Neural cell (in vitro differentiated cells): ENCODE measurements around the gene LONRF2.

Experiments used
- CTCF ChIP-seq: fragments of 450-650 bp; IDR thresholded peaks from 2 replicates; pipeline ENCODE4 v1.5.1; 2014; ENCODE audit warnings: antibody characterized with exemption, mild to moderate bottlenecking, moderate library complexity; ENCODE audit not compliant: poor library complexity, severe bottlenecking
- EZH2 ChIP-seq: fragments of 200-600, 300-800 bp; shearing (Covaris generic), sonication (generic); IDR thresholded peaks from 2 replicates; pipeline ENCODE4 v1.6.1; 2014; ENCODE audit warnings: antibody characterized with exemption, low read length, borderline replicate concordance, mild to moderate bottlenecking; ENCODE audit not compliant: insufficient read depth, poor library complexity, severe bottlenecking
- MXI1 ChIP-seq: fragments of 450-650 bp; conservative IDR thresholded peaks from 2 replicates; pipeline ENCODE4 v1.6.1; 2014; ENCODE audit warnings: antibody characterized with exemption, mild to moderate bottlenecking; ENCODE audit not compliant: poor library complexity, severe bottlenecking

GRCh38 chr2:100262046-100262445, 60.3 kb downstream of the LONRF2 start:
- TF ChIP-seq CTCF (no peak), MXI1 (no peak), EZH2 (no peak)
